Measurements from ENCODE around the gene BMERB1.
"Not testable (repeated sequence)": the region's sequence is repeated elsewhere in the genome, so short reads cannot be mapped to it uniquely, and the experiment has no call there.

Gene BMERB1

DNA sequence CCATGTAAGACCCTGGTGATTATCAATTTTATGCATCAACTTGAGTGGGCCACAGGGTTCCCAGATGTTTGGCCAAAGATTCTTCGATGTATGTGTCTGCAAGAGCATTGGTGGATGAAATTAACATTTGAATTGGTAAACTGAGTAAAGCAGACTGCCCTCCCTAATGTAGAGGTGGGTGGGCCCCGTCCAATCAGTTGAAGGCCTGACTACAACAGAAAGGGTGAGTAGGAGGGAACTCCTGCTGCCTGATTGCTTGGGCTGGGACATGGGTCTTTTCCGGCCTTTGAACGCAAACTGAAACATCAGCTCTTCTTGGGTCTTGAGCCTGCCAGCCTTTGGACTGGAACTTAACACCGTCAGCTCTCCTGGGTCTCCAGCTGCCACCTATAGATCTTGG, 90.6 kb downstream of the BMERB1 start:
- DNase-seq: no peak

DNA sequence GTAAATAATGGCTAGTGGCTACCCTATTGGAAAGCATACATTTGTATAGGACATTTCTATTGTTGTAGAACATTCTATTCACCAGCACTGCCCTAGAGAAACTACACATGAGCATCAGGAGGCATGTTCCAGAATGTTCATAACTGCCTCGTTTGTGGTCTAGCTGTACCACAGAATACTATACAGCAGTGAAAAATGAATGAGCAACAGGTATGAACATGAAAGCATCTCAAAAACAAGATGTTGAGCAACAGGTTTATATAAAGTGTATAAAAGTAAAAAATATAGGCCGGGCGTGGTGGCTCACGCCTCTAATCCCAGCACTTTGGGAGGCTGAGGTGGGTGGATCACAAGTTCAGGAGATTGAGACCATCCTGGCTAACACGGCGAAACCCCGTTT, 91.7 kb downstream of the BMERB1 start:
- DNase-seq: no peak

DNA sequence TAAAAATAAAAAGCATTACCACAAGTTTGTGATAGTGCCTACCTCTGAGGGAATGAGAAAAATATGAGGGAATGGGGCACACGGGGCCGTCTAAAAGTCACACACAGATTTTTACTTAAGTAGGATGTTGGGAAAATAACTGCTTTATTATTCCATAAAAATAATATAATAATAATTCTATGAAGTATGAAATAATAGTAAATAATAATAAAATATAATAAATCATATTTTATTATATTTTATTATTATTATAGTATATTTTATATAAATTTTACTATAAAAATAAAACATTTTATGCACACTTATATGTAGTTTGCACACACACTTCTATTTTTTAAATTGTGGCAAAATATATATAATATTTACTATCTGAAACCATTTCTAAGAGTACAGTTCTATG, 92.3 kb downstream of the BMERB1 start:
- no peak for DNase-seq

DNA sequence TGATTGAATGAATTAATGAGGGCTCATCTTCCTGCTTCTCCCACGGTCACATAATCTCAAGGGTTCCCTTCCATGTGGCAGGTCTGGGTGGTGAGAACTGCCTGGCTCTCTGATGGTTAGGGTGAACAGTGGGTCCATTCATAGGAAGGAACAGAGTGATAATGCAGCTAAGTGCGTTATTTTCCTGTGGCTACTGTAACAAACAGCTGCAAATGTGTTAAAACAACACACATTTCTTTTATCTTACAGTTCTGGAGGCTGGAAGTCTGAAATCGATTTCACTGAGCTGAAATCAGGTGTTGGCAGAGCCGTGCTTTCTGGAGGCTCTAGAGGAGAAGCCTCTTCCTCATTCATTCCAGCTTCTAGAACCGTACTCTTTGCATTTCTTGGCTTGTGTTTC, 95.3 kb downstream of the BMERB1 start:
- no peak for DNase-seq

DNA sequence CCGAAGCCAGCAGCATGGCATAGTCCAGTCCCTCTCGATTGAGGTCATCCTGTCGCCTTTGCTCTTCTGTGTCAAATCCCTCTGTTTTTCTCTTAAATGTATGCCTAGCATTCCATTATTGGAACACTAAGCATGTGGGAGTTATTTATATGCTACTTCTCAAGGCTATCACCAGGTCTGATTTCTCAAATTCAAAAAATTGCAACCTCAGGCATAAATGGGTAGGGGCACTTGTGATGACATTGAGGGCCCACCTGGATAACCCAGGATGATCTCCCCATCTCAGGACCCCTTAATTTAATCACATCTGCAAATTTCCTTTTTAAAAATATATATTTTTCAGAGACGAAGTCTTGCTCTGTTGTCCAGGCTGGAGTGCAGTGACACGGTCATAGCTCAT, 95.7 kb downstream of the BMERB1 start:
- no peak for DNase-seq

DNA sequence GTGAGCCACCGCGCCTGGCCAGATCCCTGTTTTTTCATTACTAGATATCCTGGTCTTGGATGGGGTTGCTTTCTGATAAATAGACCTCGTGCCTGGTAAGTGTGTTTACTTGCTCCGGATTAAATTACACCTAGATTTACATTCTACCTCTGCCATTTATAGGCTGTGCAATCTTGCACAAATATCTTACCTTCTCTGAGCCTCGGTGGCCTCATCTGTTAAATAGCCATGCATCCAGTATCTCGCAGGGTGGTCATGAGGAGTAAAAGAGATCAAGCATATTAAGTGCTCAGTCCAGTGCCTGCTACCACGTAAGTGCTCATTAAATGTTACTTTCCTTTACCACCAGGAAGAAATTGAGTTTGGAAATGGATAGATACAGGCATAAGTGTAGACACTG, 98.4 kb downstream of the BMERB1 start:
- DNase-seq: no peak

DNA sequence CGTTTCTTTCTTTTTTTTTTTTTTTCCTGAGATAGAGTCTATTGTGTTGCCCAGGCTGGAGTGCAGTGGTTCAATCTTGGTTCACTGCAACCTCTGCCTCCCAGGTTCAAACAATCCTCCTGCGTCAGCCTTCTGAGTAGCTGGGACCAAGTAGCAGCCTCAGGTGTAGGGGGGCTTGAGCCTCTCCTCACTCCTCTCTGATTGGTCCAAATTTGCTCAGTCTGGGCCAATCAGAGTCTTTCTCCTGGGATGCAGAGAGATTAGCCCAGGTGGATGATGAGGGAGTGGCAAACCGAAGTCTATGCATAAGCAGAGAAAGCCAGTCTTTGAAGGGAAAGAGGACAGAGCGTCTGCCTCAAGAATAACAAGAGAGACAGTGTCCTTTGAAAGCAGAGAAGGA, 99.0 kb downstream of the BMERB1 start:
- no peak for DNase-seq

DNA sequence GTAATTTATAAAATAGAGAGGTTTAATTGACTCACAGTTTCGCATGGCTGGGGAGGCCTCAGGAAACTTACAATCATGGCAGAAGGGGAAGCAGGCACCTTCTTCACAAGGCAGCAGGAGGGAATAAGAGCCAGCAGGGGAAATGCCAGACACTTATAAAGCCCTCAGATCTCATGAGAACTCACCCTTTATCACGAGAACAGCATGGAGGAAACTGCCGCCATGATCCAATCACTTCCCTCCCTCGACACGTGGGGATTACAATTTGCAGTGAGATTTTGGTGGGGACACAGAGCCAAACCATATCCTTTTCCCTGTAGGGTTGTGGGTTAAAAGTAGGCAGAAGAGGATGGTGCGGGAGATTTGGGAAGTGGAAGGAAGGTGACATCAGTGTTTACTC, 101.4 kb downstream of the BMERB1 start:
- DNase-seq: no peak

DNA sequence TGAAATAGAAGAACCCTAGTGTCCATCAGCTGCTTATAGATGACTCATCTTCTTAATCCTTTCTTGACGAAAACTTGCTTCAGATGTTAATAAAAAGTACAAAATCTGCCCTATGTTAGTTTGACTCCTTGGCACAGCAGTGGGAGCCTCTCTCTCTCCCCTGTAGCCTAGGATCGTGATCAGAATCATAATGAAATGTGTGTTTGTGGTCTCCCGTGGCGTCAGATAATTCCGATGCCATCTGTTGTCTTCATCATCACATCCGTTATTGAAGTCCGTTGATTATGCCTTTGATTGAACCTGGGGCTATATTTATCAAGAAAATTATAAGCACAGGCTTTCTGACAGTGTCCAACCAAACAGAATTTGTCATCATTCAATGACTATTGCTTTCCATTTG, 102.5 kb downstream of the BMERB1 start:
- no peak for DNase-seq

DNA sequence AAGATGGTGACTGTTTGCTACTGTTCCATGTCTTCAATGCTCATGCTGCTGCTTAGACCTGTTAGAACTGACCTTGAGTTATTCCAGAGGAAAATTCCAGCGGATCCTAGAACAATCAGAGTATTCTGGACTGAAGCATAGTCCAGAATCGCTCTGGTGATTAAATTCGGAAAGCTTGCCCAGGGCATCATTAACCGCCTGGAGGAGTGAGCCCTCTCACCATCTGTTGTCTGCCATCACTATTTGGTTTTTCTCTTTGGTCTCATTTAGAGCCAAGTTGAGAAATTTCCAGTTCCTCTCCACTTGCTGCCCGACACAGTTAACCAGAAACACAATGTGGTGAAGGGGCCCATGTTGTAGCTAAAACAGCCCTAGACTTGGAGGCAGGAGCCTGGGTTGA, 104.1 kb downstream of the BMERB1 start:
- DNase-seq: no peak

DNA sequence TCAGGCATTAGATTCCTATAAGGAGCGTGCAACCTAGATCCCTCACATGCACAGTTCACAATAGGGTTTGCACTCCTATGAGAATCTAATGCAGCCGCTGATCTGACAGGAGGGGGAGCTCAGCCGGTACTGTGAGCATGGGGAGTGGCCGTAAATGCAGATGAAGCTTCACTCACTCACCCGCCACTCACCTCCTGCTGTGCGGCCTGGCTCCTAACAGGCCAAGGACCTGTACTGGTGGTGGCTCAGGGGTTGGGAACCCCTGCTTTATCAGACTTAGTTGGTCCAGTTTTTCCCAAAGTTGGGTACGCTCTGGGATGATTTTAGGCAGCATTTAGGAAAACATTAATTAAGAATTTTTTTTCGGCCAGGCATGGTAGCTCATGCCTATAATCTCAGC, 104.8 kb downstream of the BMERB1 start:
- no peak for DNase-seq

DNA sequence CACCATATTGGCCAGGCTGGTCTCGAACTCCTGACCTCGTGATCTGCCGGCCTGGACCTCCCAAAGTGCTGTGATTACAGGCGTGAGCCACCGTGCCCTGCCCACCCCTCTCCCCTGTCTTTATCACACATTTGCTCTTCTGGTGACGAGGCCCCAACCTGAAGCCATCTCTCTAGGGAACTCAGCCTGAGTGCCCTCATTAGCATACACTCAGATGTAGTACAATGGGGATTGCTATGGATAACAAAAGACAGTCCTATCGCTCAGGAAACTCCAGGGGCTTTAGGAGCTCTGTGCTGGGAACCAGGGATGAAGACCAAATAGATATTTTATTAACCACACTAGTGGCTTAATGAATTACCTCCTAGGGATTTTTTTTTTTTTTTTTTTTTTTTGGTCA, 107.9 kb downstream of the BMERB1 start:
- no peak for DNase-seq

DNA sequence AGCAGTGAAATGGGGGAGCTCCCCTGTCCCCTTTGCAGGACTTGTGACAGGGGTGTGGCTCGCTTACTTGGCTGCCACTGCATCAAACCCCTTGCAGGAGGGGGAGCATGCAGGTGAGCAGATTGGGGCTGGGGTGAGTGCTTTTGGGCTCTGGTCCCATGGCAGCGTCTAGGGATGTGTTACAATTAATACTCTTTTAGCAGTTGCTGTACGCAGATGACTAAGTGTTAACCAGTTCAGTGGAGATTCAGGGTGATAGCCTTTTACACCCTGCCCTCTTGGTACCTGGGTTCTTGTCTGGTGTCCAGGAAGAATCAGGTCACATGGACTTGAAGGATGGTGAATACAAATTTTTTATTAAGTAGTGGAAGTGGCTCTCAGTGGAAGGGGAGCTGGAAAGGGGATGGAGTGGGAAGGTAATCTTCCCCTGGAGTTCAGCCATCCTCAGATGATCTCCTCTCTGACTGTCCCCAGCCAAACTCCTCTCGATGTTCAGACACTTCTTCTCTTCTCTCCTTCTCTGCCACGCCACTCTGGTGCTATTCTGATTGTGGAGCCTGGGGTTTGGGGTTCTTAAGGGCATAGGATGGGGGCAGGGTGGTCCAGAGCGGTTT, 108.5 kb downstream of the BMERB1 start:
- DNase-seq: no peak

DNA sequence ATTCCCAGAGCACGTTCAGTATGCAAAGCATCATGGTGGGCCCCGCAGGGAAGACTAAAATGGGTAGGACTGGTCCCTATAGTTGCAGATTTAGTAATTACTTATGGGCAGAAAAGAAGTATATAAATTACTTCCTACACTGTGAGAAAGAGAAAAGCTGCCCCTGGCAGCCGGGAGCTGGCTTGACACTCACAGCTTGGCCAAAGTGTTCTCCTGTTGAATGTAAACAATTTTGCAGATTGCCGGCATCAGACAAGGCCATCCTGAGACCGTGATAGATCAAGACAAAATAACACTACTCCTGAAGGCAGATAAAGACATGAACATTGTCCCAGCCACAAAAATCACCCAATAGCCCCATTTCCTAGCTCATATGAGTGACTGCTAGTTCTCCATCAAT, 110.0 kb downstream of the BMERB1 start:
- no peak for DNase-seq

DNA sequence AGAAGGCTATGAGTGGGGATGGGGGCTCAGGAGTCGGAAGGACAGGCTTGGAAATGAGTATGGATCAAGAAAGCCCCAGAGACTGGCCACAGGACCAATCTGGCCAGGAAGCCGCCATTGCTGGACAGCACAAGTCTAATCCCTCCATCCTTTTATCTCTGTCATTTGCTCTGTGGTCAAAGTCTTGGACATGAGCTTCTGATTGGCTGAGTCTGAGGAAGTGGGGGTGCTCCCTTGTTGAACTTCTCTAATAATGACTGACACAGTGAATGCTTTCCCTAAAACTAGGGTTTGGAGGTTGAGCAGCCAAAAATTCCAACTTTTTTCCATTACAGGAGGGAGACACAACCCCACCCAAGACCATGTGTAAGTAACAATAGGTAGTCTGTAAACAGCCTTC, 111.2 kb downstream of the BMERB1 start:
- DNase-seq: no peak

DNA sequence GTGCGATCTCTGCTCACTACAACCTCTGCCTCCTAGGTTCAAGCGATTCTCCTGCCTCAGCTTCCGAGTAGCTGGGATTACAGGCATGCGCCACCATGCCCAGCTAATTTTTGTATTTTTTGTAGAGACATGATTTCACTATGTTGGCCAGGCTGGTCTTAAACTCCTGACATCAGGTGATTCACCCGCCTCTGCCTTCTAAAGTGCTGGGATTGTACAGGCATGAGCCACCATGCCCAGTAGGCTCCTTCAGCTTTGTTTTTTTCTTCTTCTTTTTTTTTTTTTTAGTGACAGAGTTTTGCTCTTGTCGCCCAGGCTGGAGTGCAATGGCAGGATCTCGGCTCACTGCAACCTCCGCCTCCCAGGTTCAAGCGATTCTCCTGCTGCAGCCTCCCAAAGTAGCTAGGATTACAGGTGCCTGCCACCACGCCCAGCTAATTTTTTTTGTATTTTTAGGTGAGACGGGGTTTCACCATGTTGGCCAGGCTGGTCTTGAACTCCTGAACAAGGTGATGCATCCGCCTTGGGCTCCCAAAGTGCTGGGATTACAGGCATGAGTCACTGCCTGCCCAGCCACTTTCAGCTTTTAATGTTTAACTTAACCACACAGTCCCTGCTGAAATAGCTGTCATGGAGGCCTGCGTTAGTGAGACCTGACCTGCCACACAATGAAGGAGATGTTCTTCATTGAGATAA, 112.8 kb downstream of the BMERB1 start:
- not testable (repeated sequence) for DNase-seq

DNA sequence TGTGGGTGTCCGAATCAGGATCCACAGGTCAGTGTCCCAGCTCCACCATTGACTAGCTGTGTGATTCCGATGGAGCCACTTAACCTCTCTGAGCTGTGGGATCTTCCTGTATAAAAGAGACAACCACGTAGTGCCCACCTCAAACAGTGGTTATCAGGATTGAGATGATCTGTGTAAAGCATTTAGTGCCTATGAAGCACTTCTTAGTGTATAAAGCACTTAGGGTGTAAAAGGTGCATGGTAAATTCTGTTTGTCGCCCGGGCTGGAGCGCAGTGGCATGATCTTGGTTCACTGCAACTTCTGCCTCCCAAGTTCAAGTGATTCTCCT, 113.3 kb downstream of the BMERB1 start:
- DNase-seq: no peak

DNA sequence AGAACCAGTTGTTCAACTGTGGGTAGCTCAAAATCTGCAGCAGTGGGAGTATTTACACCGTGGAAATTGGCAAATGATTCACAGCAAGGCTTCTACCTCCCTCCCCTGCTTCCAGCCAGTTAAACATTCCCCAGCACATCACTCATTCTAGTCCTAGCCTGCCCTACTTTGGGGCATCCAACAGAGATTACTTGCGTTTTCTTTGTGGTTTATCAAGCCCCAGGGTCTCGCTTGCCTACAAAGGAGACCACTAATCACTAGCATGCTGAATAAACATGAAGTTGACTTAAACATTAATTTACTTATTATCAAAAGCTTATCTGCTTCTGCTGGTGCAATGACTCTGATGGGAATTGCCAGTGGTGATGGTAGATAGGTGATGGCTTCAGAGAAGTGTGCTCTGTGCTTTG, 114.1 kb downstream of the BMERB1 start:
- no peak for DNase-seq

DNA sequence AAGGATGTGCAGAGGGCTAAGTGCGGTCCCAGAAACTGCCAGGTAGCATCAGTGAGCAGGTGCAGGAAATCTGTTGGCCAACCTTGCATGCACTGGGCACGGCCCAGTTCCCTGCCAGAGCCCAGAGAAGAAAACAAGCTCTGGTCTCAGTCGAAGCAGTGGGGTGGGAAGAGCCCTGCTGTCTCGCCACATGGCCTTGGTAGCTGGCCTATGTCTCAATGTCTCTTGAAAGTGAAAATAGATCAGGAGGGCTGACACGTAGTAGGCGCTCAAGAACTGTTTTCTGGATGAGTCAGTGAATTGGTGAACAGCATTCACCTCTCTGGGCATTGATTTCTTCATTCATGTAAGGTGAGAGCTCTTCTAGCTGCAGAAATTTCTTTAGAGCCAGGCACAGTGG, 118.1 kb downstream of the BMERB1 start:
- no peak for DNase-seq

DNA sequence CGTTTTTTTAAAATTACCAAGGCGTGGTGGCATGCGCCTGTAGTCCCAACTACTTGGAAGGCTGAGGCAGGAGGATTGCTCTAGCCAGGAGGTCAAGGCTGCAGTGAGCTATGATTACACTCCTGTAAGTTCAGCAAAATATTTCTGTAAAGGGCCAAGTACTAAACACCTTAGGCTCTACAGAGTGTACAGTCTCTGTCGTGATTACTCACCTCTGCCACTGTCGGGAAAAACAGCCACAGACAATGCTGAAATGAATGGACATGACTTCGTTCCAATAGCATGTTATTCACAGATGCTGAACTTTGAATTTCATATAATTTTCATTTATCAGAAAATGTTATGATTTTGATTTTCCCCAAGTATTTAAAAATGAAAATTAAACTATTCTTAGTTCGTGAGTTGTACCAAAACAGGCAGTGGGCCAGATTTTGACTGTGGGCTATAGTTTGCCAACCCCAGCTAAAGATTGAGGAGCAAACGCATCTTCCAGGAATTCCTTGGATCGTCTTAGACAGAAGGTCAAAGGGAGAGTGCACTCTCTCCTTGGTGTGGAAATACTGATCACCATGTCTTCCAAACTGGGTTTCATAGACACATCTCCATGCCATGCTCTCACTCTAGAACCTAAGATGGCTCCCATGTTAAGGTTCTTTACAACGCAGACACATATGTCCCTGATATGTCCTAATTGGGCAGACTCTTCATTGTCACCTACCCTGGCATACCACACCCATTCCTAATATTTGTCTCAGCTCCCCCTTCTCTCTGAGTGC, 119.1 kb downstream of the BMERB1 start:
- DNase-seq: no peak

DNA sequence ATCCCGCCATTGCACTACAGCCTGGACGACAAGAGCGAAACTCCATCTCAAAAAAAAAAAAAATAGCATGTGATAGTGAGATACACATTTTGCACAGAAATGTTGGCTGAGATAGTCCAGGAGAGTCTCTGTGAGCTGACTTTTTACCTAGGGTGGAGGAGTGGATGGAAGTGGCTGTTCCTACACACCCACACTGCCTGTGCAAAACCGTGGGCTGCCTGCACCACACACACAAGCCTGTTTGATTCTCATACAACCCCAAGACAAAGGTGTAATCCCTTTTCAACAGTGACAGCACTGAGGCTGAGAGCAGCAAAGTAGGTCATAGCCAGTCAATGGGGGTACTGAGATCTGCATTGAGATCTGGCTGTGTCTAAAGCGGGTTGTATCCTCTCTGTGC, 121.7 kb downstream of the BMERB1 start:
- DNase-seq: no peak

DNA sequence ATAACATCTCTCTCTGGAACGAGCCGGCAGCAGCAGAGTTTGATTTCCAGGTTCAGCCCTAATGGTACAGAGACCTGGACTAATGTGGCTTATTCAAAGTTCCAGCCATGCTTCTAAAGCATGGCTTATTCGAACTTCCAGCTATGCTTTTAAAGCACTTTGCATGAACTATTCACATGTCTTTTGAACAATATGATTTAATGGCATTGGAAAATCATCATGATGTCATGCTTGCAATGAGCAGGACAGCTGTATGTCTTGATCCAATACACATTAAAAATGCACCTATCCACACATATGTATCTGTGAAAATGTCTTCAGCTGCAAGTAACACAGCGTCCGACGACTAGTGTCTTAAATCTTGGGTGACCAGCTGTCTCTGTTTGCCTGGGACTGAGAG, 122.9 kb downstream of the BMERB1 start:
- no peak for DNase-seq

DNA sequence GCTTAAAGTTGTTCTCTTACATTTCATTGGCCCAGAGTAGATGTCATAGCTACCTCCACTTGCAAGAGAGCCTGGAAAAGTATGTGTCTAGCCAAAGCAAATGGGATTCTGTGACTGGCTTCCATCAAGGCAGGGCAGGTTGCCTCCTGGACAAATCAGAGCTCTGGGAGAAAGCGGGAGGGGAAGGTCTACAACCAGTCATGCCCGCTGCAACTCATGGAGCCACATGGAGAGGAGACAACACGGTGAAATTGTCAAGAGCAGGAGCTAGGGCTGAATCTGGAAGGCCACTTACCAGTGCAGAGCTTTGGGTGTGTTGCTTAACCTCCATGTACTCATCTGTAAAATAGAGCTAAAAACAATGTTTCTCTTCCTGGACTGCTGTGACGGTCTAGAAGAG, 124.8 kb downstream of the BMERB1 start:
- no peak for DNase-seq

DNA sequence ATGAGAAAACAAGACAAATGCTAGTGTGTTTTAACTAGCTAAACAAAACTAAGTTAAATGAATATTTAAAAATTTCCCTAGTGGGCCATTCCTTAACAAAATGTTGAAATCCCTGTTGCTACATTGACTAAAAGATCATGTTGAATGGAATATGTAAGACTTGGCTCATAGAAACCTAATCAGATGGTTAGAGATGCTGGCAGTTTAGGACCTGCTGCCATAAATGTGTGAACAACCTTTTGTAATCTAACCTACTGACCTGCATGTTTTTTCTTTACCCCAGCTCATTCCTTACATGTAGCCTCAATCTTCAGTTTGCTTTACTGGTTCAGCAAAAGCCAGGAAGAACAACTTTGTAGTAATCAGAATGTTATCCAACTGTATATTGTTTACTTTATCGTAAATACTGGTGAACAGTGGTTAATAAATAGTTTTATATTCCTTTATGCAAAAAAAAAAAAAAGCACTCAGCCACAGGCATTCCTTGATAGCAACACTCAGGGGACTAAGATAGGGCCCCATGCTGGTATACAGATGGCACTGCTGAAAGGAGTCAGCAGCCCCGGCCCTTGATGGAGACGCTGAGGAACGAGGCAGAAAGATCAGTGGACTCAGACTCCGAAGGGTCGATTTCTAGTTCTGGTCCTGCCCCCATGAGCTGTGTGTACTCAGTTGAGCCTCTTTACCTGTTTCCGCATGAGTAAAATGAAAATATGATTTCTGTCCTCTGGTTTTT, 130.4 kb downstream of the BMERB1 start:
- DNase-seq: no peak

Data from NCI-H187 (cell line).